Activated CD8-positive, alpha-beta T cell treated with anti-CD3 and anti-CD28 coated beads, Interleukin-2, amount 10 ng/mL, durations not matched to agents 7 days and 5 days (primary cell): ENCODE measurements around the gene BRINP2. TPM values are rescaled to one million over a fixed set of nuclear protein-coding genes. Genes with fewer than 3 reads are reported as not detected.
A peak's percentile ranks its signal among the peaks of the same experiment; 100 is the strongest.

ENCODE experiments used
- ATAC-seq: fragments of 150-1000 bp; cut with Tn5 transposase; one replicate; pipeline ENCODE4 v1.10.0; 2021; ENCODE audit warnings: moderate library complexity
- CTCF ChIA-PET: fragments of 350-600 bp; sonication (Branson Sonifier 250); formaldehyde crosslinking; loops from one replicate; lab custom pipeline; 2021; ENCODE audit warnings: antibody characterized with exemption; lab: Charles Lee
- POLR2A ChIA-PET: fragments of 350-600 bp; sonication (Branson Sonifier 250); formaldehyde crosslinking; loops from one replicate; lab custom pipeline; 2021; ENCODE audit warnings: antibody characterized with exemption; lab: Charles Lee
- DNase-seq: peaks from one replicate; pipeline ENCODE4 v3.0.0-alpha.2; 2020
- H3K27ac Mint-ChIP-seq: one replicate; pipeline ENCODE4 v1.8.0; 2021; ENCODE audit warnings: mild to moderate bottlenecking, mixed read lengths
- H3K27me3 Mint-ChIP-seq: one replicate; pipeline ENCODE4 v1.8.0; 2021; ENCODE audit warnings: low read depth, mixed read lengths
- H3K36me3 Mint-ChIP-seq: one replicate; pipeline ENCODE4 v1.8.0; 2021; ENCODE audit warnings: low read depth, mixed read lengths
- H3K4me1 Mint-ChIP-seq: one replicate; pipeline ENCODE4 v1.8.0; 2021; ENCODE audit warnings: low read depth, mixed read lengths
- H3K4me3 Mint-ChIP-seq: one replicate; pipeline ENCODE4 v1.8.0; 2021; ENCODE audit warnings: mild to moderate bottlenecking, mixed read lengths
- H3K9me3 Mint-ChIP-seq: one replicate; pipeline ENCODE4 v1.8.0; 2022; ENCODE audit warnings: mixed read lengths; ENCODE audit not compliant: insufficient read depth
- total RNA-seq, 2 experiments: library from RNA; stranded (reverse); gene quantifications; one replicate each; pipeline ENCODE4 v1.2.3, GENCODE V29; 2021

The BRINP2 gene
- total RNA-seq, 2 experiments from 2014 or later: not detected

- H3K9me3 Mint-ChIP-seq: no peaks in the 10 kb centered on the region
- H3K27me3 Mint-ChIP-seq: peaks cover 6% of the 10 kb centered on the region
- POLR2A ChIA-PET: no interaction called here
- ATAC-seq (no peak), DNase-seq (no peak)
- CTCF ChIA-PET: interaction anchor here (1.3 kb wide), 1 partner anchor 9 kb away, joined by 5 read pairs; no protein-coding TSS in a partner anchor
- H3K4me1 Mint-ChIP-seq: no peaks in the 10 kb centered on the region
- H3K36me3 Mint-ChIP-seq: no peaks in the 10 kb centered on the region
- no peak overlapping the region for H3K27ac Mint-ChIP-seq
- no peak overlapping the region for H3K4me3 Mint-ChIP-seq
These were observed 2.1 kb downstream of the BRINP2 start for GRCh38 chr1:177172866-177173265.

DNA sequence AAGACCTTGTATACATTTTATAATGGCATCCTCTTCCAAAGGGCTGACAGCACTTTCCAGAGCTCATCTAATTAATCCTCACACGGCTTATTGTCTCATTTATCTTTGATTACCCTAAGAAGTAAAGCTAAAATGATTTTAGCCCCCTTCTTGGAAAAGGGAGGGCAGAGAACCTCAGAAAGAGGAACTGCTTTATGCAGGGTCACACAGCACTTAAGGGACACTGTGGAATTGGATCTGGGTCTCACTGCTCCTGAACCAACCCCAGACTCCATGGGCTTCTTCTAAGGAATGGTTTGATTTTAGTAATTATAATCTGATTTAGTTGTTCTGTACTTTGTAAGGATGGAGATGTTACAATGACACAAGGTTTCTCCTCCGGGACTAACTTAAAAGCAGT, 3.2 kb downstream of the BRINP2 start:
- Mint-ChIP-seq H3K9me3 (no peaks in the 10 kb centered on the region), H3K27me3 (peaks cover 6% of the 10 kb centered on the region), H3K4me1 (no peaks in the 10 kb centered on the region), H3K36me3 (no peaks in the 10 kb centered on the region), H3K4me3 (no peak overlapping the region), H3K27ac (no peak overlapping the region)
- POLR2A ChIA-PET: no interaction called here
- CTCF ChIA-PET: no interaction called here
- DNase-seq: no peak
- no peak for ATAC-seq

DNA sequence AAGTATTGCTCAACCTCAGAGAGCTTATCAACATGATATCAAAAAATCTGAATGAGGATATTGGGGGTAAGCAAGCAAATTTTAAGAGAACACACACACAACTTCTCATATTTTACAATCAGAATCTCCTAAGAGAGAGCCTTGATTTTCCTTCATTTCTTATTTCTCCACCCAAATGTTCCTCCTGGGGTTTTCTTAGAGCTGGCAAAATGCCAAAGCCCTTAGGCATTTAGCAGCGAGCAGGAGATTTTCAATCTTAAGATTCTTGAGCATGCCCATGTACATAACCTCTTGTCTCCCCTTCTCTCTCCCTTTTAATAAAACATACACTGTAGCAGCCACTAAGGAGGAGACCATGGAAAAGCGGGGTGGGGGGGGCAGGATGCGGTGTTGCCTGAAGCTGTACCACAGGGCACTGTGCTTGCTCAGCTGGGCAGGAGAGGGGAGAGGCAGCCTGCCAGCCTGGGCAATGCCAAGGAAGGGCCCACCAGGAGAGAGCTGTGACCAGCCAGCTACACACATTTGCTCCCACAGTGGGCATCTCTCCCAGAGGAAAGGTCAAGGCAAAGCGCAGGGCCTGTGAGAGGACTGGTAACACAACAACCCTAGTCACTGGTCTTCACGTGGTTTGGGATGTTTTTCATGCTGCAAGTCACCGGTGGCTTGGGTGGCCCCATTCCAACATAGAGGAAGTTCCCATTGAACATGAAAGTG, 4.3 kb downstream of the BRINP2 start:
- H3K4me1 Mint-ChIP-seq: no peaks in the 10 kb centered on the region
- H3K27me3 Mint-ChIP-seq: peaks cover 6% of the 10 kb centered on the region
- no peak overlapping the region for H3K27ac Mint-ChIP-seq
- no peak overlapping the region for H3K4me3 Mint-ChIP-seq
- H3K36me3 Mint-ChIP-seq: no peaks in the 10 kb centered on the region
- H3K9me3 Mint-ChIP-seq: no peaks in the 10 kb centered on the region
- ATAC-seq (no peak), DNase-seq (no peak)
- ChIA-PET POLR2A (no interaction called here), CTCF (no interaction called here)

GRCh38 chr1:177181280-177181630, 10.5 kb downstream of the BRINP2 start:
- peak overlapping the region; percentile 41 for H3K4me3 Mint-ChIP-seq
- ATAC-seq: no peak
- H3K27me3 Mint-ChIP-seq: peaks cover 11% of the 10 kb centered on the region
- ChIA-PET POLR2A (no interaction called here), CTCF (interaction anchor here (1.0 to 1.8 kb wide), 3 partner anchors 9 to 283 kb away, joined by 4 to 10 read pairs (median 5); no protein-coding TSS in a partner anchor)
- peaks cover 7% of the 10 kb centered on the region for H3K4me1 Mint-ChIP-seq
- H3K36me3 Mint-ChIP-seq: no peaks in the 10 kb centered on the region
- no peaks in the 10 kb centered on the region for H3K9me3 Mint-ChIP-seq
- no peak for DNase-seq
- no peak overlapping the region for H3K27ac Mint-ChIP-seq

DNA sequence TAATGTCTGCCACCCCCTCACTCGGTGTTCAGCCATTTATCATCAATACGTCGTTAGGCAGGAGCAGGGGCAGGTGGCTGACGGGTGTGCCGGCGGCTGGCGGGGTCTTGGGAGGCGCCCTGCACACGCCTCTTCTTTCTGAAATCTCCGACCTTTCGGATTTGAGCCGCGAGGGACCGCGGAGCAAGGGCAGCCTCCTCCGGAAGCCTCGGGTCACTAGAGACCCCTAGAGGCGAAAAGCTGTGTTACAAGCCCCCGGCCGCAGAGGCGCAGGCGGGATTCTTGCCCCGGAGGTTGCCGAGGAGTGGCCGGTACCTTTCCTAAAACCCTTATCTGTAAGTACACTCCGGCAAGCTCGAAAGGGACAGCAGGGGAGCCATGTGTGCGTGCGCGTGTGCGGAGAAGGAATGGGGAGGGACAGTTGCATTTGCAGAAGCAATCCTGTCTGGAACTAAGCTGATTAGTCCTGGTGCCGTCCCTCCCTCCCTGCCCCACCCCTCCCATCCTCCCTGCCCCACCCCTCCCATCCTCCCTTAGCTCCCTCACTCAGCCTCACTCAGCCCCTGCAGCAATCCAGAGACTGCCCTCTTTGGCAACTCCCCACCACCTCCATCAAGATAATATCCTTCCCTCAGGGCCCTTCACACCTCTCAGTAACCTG, 11.0 kb downstream of the BRINP2 start:
- ChIA-PET POLR2A (no interaction called here), CTCF (interaction anchor here (0.7 to 1.8 kb wide), 4 partner anchors 10 to 283 kb away, joined by 3 to 10 read pairs (median 4); no protein-coding TSS in a partner anchor)
- ATAC-seq (peak; percentile 61), DNase-seq (peak; percentile 54)
- Mint-ChIP-seq H3K27ac (no peak overlapping the region), H3K4me1 (peaks cover 7% of the 10 kb centered on the region), H3K27me3 (peaks cover 11% of the 10 kb centered on the region), H3K9me3 (no peaks in the 10 kb centered on the region), H3K36me3 (no peaks in the 10 kb centered on the region), H3K4me3 (peak overlapping the region; percentile 41)

GRCh38 chr1:177183836-177184235, 13.1 kb downstream of the BRINP2 start:
- DNase-seq (no peak), ATAC-seq (no peak)
- ChIA-PET POLR2A (no interaction called here), CTCF (no interaction called here)
- Mint-ChIP-seq H3K4me3 (no peak overlapping the region), H3K27ac (no peak overlapping the region), H3K4me1 (peaks cover 7% of the 10 kb centered on the region), H3K9me3 (no peaks in the 10 kb centered on the region), H3K27me3 (peaks cover 11% of the 10 kb centered on the region), H3K36me3 (no peaks in the 10 kb centered on the region)

DNA sequence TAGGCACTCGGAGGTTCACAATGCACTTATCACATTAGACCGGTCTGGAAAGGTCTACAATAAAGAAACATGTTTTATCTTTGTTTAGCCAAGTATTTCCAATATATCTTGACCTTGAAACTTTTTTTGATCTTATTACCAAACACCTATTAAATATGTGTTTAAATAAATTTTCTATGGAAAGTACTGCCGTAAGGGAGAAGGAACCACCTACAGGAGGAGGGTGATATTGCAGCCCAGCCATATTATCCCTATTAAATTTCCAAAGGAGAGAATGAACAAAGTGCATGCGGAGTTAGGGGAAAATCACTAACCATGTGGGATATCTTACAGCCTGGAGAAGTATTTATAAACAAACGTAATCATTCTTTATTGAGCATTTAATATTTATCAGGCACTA, 14.5 kb downstream of the BRINP2 start:
- Mint-ChIP-seq H3K27me3 (peaks cover 11% of the 10 kb centered on the region), H3K4me3 (no peak overlapping the region), H3K4me1 (peaks cover 7% of the 10 kb centered on the region), H3K9me3 (no peaks in the 10 kb centered on the region), H3K27ac (no peak overlapping the region), H3K36me3 (no peaks in the 10 kb centered on the region)
- ATAC-seq: no peak
- ChIA-PET POLR2A (no interaction called here), CTCF (no interaction called here)
- no peak for DNase-seq

DNA sequence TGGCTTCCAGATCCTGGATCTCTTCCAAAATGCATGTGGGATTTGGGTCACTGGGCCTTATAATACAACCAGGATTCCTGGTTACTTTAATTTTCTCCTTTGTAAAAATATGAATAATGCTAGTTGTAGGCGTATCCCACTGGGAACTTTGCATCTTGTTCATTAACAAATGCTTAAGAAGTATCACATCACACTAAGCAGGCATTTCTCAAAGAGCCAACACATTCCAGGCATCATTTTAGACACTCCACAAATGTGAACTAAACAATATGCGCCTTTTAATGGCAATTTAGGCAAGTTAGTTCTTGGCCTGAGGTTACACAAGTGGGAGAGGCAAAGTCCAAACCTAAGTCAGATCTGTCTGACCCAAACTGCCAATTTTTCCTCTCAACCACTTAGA, 15.9 kb downstream of the BRINP2 start:
- no peak overlapping the region for H3K4me3 Mint-ChIP-seq
- H3K36me3 Mint-ChIP-seq: no peaks in the 10 kb centered on the region
- DNase-seq (no peak), ATAC-seq (no peak)
- H3K27ac Mint-ChIP-seq: no peak overlapping the region
- peaks cover 2% of the 10 kb centered on the region for H3K4me1 Mint-ChIP-seq
- CTCF ChIA-PET: no interaction called here
- POLR2A ChIA-PET: no interaction called here
- peaks cover 4% of the 10 kb centered on the region for H3K27me3 Mint-ChIP-seq
- H3K9me3 Mint-ChIP-seq: no peaks in the 10 kb centered on the region

DNA sequence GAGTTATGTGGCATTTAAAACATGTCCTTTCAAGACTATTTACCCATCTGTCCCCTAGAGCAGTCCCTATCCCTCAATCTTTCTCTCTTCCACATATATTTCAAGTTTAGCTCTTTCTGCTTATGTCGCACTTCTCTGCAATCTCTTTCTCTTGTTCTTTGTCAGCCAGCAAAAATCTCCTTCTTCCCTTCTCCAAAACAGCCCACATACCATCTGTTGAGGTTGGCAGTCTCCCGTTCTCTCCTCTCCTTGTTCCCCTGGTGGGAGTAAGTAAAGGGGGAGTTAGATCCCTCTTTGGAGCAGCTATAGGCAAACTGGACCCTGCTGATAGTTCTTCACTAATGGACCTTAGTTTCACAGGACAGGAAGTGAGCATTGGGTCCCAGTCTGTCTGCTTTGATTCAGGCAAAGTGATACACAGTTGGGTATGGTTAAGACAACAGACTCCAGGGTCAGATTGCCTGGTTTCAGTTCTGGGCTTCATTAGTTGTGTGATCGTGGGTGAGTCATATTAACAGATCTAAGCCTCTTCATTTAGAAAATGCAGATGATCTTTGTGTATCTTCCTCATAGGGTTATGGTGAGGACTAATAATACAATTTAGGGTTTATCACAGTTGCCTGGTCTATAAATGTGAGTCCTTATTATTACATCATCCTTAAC, 19.7 kb downstream of the BRINP2 start:
- no peaks in the 10 kb centered on the region for H3K4me1 Mint-ChIP-seq
- no peak for ATAC-seq
- H3K9me3 Mint-ChIP-seq: no peaks in the 10 kb centered on the region
- H3K36me3 Mint-ChIP-seq: no peaks in the 10 kb centered on the region
- ChIA-PET POLR2A (no interaction called here), CTCF (no interaction called here)
- no peaks in the 10 kb centered on the region for H3K27me3 Mint-ChIP-seq
- no peak overlapping the region for H3K4me3 Mint-ChIP-seq
- H3K27ac Mint-ChIP-seq: no peak overlapping the region
- DNase-seq: no peak

DNA sequence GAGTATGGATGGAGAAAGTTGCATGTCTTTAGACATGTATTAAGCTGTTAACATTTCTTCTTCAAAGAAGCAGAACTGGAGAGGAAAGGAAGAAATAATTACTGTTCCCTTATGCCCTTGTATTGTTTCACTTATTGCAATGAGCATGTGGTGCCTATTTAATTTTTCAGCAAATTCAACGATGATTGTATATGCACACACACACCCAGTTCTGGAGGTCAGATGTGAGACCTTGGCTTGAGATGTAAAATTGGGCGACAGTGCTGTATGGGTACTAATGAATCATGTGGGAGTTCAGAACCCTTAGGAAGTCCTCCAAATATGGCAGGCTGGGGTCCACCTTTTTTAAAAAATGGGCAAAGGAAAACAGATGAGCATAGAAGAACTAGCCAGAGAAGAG, 27.5 kb downstream of the BRINP2 start:
- Mint-ChIP-seq H3K27ac (no peak overlapping the region), H3K27me3 (no peaks in the 10 kb centered on the region), H3K9me3 (no peaks in the 10 kb centered on the region), H3K36me3 (no peaks in the 10 kb centered on the region), H3K4me3 (no peak overlapping the region), H3K4me1 (no peaks in the 10 kb centered on the region)
- DNase-seq (no peak), ATAC-seq (no peak)
- CTCF ChIA-PET: no interaction called here
- POLR2A ChIA-PET: no interaction called here

- Mint-ChIP-seq H3K36me3 (no peaks in the 10 kb centered on the region), H3K4me3 (no peak overlapping the region), H3K4me1 (no peaks in the 10 kb centered on the region), H3K9me3 (no peaks in the 10 kb centered on the region), H3K27me3 (no peaks in the 10 kb centered on the region), H3K27ac (no peak overlapping the region)
- no peak for ATAC-seq
- POLR2A ChIA-PET: no interaction called here
- DNase-seq: no peak
- CTCF ChIA-PET: no interaction called here
These were observed 29.5 kb downstream of the BRINP2 start for GRCh38 chr1:177200290-177200689.

GRCh38 chr1:177206831-177207355, 36.1 kb downstream of the BRINP2 start:
- no peaks in the 10 kb centered on the region for H3K27me3 Mint-ChIP-seq
- POLR2A ChIA-PET: no interaction called here
- no peak overlapping the region for H3K27ac Mint-ChIP-seq

More at GRCh38 chr1:177206831-177207355, 36.1 kb downstream of the BRINP2 start:
- DNase-seq (no peak), ATAC-seq (no peak)
- Mint-ChIP-seq H3K9me3 (no peaks in the 10 kb centered on the region), H3K4me3 (no peak overlapping the region), H3K36me3 (no peaks in the 10 kb centered on the region), H3K4me1 (no peaks in the 10 kb centered on the region)
- CTCF ChIA-PET: no interaction called here
